Suprapubic skin (tissue), 4 donors: Measurements from ENCODE around the gene STIM1.

ENCODE experiments used
- EP300 ChIP-seq: sonication (generic); formaldehyde crosslinking; IDR thresholded peaks from one replicate; pipeline ENCODE4 v1.6.1; 2017; ENCODE audit warnings: antibody characterized with exemption
- POLR2A ChIP-seq, 2 donors: fragments of 450-650 bp; IDR thresholded peaks; one replicate each; pipeline ENCODE4 v1.6.1; 2017; ENCODE audit warnings: antibody characterized with exemption in 2 of 2, mild to moderate bottlenecking in 2 of 2, moderate library complexity in 2 of 2
- POLR2AphosphoS5 ChIP-seq, 3 donors: sonication (generic); formaldehyde crosslinking; IDR thresholded peaks; one replicate each; pipeline ENCODE4 v1.6.1; 2017; ENCODE audit warnings: antibody characterized with exemption in 3 of 3
- TF ChIP-seq, protein P1 (sequence below), 2 donors: fragments of 200-600 bp in 1 of 2; fragments of 450-650 bp in 1 of 2; sonication (generic) in 1 of 2; IDR thresholded peaks; one replicate each; pipeline ENCODE4 v1.5.1; 2016 to 2019; ENCODE audit warnings: antibody characterized with exemption in 2 of 2, mild to moderate bottlenecking in 1 of 2, moderate library complexity in 1 of 2

DNA sequence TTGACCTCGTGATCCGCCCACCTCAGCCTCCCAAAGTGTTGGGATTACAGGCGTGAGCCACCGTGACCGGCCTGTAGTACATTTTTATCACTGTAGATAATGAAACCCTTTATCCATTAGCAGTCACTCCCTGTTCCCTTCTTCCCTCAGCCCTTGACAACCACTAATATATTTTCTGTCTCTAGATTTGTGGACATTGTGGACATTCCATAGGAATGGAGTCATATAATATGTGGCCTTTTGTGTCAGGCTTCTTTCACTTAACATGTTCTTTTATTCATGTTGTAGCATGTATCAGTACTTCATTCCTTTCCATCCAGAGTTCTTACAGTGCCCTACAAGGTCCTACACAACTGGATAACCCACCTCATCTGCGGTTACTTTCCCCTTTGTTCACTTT is 269.7 kb downstream of the STIM1 start:
- TF ChIP-seq, protein P1, sequence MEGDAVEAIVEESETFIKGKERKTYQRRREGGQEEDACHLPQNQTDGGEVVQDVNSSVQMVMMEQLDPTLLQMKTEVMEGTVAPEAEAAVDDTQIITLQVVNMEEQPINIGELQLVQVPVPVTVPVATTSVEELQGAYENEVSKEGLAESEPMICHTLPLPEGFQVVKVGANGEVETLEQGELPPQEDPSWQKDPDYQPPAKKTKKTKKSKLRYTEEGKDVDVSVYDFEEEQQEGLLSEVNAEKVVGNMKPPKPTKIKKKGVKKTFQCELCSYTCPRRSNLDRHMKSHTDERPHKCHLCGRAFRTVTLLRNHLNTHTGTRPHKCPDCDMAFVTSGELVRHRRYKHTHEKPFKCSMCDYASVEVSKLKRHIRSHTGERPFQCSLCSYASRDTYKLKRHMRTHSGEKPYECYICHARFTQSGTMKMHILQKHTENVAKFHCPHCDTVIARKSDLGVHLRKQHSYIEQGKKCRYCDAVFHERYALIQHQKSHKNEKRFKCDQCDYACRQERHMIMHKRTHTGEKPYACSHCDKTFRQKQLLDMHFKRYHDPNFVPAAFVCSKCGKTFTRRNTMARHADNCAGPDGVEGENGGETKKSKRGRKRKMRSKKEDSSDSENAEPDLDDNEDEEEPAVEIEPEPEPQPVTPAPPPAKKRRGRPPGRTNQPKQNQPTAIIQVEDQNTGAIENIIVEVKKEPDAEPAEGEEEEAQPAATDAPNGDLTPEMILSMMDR (IDR thresholded peaks at IDR 0.05), result no peak
- no peak for TF ChIP-seq POLR2A (IDR thresholded peaks at IDR 0.05)
- no peak for TF ChIP-seq POLR2AphosphoS5 (IDR thresholded peaks at IDR 0.05)
- TF ChIP-seq EP300, result no peak
